IMR-90 (cell line): ENCODE data around the gene HDAC7. TPM values are rescaled to one million over a fixed set of nuclear protein-coding genes. Genes with fewer than 3 reads are reported as not detected.

Source experiments
- ATAC-seq: fragments of 200-7000 bp; cut with Tn5 transposase; 2 replicates; pipeline ENCODE4 v1.9.1; 2020; ENCODE audit warnings: low read depth, mild to moderate bottlenecking, moderate library complexity
- BruUV-seq: library from RNA; stranded (reverse); fragments of 400-500 nt; replicated peaks from 2 replicates; lab custom pipeline; 2021; lab: Mats Ljungman, UMichigan
- CTCF ChIA-PET: fragments of 300-600 bp; formaldehyde crosslinking; extraction: SDS; loops from one replicate; lab custom pipeline; 2021; ENCODE audit warnings: antibody characterized with exemption; lab: Yijun Ruan, JAX
- POLR2A ChIA-PET: fragments of 300-600 bp; sonication (Branson Sonifier 250); formaldehyde crosslinking; loops from one replicate; lab custom pipeline; 2022; ENCODE audit warnings: antibody characterized with exemption; ENCODE audit not compliant: unreplicated experiment; lab: Charles Lee
- DNase-seq: peaks from one replicate; pipeline ENCODE4 v3.0.0; 2013
- H2AFZ ChIP-seq: replicated peaks from 2 replicates; pipeline ENCODE3; 2013; ENCODE audit warnings: low read length, mild to moderate bottlenecking; ENCODE audit not compliant: poor library complexity
- H2AK5ac ChIP-seq: 2 replicates; pipeline ENCODE4 v1.6.1; 2013; ENCODE audit warnings: low read depth, low read length, inconsistent platforms
- H2AK9ac ChIP-seq: replicated peaks from 2 replicates; pipeline ENCODE3; 2013; ENCODE audit warnings: mild to moderate bottlenecking, low read depth, low read length, moderate library complexity; ENCODE audit not compliant: poor library complexity
- H2BK120ac ChIP-seq: 2 replicates; pipeline ENCODE4 v1.6.1; 2013; ENCODE audit warnings: low read depth, low read length, inconsistent platforms
- H2BK15ac ChIP-seq: 3 replicates; pipeline ENCODE4 v1.6.1; 2013; ENCODE audit warnings: low read depth, low read length, inconsistent platforms
- H2BK20ac ChIP-seq: 2 replicates; pipeline ENCODE4 v1.6.1; 2013; ENCODE audit warnings: low read depth, mild to moderate bottlenecking, inconsistent platforms, low read length, moderate library complexity
- H2BK5ac ChIP-seq: 2 replicates; pipeline ENCODE4 v1.6.1; 2013; ENCODE audit warnings: mild to moderate bottlenecking, low read depth, low read length, inconsistent platforms; ENCODE audit not compliant: poor library complexity, severe bottlenecking
- H3K14ac ChIP-seq: replicated peaks from 2 replicates; pipeline ENCODE4 v1.6.1; 2013; ENCODE audit warnings: low read depth, low read length, inconsistent platforms
- H3K18ac ChIP-seq: 2 replicates; pipeline ENCODE4 v1.6.1; 2013; ENCODE audit warnings: low read depth, low read length, control low read depth
- H3K23ac ChIP-seq: 2 replicates; pipeline ENCODE4 v1.6.1; 2013; ENCODE audit warnings: low read depth, low read length, inconsistent platforms
- H3K27ac ChIP-seq: 2 replicates; pipeline ENCODE4 v1.5.1; 2013; ENCODE audit warnings: mild to moderate bottlenecking, control low read depth, low read length; ENCODE audit not compliant: insufficient read depth
- H3K27me3 ChIP-seq: 2 replicates; pipeline ENCODE4 v1.6.1; 2013; ENCODE audit warnings: low read length; ENCODE audit not compliant: control insufficient read depth, insufficient read depth
- H3K36me3 ChIP-seq: 2 replicates; pipeline ENCODE4 v1.6.1; 2013; ENCODE audit warnings: low read length, mixed read lengths; ENCODE audit not compliant: control insufficient read depth, insufficient read depth
- H3K4ac ChIP-seq: 2 replicates; pipeline ENCODE4 v1.6.1; 2013; ENCODE audit warnings: low read depth, low read length, inconsistent platforms
- H3K4me1 ChIP-seq: 2 replicates; pipeline ENCODE4 v1.6.1; 2013; ENCODE audit warnings: low read length, mixed read lengths; ENCODE audit not compliant: control insufficient read depth, insufficient read depth
- H3K4me2 ChIP-seq: 2 replicates; pipeline ENCODE4 v1.6.1; 2013; ENCODE audit warnings: low read depth, mild to moderate bottlenecking, control low read depth, low read length, moderate library complexity
- H3K4me3 ChIP-seq: 2 replicates; pipeline ENCODE4 v1.5.1; 2013; ENCODE audit warnings: low read depth, mild to moderate bottlenecking, control low read depth, low read length, moderate library complexity; ENCODE audit not compliant: insufficient read depth
- H3K56ac ChIP-seq: 2 replicates; pipeline ENCODE4 v1.6.1; 2013; ENCODE audit warnings: low read length, inconsistent platforms; ENCODE audit not compliant: insufficient read depth; ENCODE audit errors: extremely low read depth
- H3K79me1 ChIP-seq, 2 experiments: 2 replicates each; pipeline ENCODE4 v1.6.1; 2013; ENCODE audit warnings: low read length in 2 of 2, inconsistent platforms in 1 of 2, low read depth in 1 of 2
- H3K9ac ChIP-seq: 2 replicates; pipeline ENCODE4 v1.6.1; 2013; ENCODE audit warnings: low read depth, low read length, control low read depth
- H3K9me1 ChIP-seq: 2 replicates; pipeline ENCODE4 v1.6.1; 2013; ENCODE audit warnings: low read length, inconsistent platforms; ENCODE audit not compliant: insufficient read depth
- H3K9me3 ChIP-seq: 2 replicates; pipeline ENCODE4 v1.6.1; 2013; ENCODE audit warnings: low read length; ENCODE audit not compliant: control insufficient read depth, insufficient read depth
- H4K20me1 ChIP-seq: 2 replicates; pipeline ENCODE4 v1.6.1; 2013; ENCODE audit warnings: low read length, inconsistent platforms; ENCODE audit not compliant: insufficient read depth
- H4K5ac ChIP-seq: 2 replicates; pipeline ENCODE4 v1.6.1; 2013; ENCODE audit warnings: mild to moderate bottlenecking, low read depth, low read length, control low read depth
- H4K8ac ChIP-seq, 2 experiments: 2 replicates each; pipeline ENCODE4 v1.6.1; 2013; ENCODE audit warnings: low read depth in 2 of 2, low read length in 2 of 2, control low read depth in 1 of 2, inconsistent platforms in 1 of 2
- H4K91ac ChIP-seq: 2 replicates; pipeline ENCODE4 v1.6.1; 2013; ENCODE audit warnings: low read depth, low read length, inconsistent platforms; ENCODE audit not compliant: insufficient read depth
- CEBPB ChIP-seq: IDR thresholded peaks from 2 replicates; pipeline ENCODE4 v1.6.1; 2012; ENCODE audit warnings: low read depth, low read length, improper control_type of control experiment
- CHD1 ChIP-seq: IDR thresholded peaks from 2 replicates; pipeline ENCODE4 v1.6.1; 2012; ENCODE audit warnings: low read depth, low read length, improper control_type of control experiment
- CTCF ChIP-seq: conservative IDR thresholded peaks from 2 replicates; pipeline ENCODE4 v1.5.1; 2012; ENCODE audit warnings: mild to moderate bottlenecking, low read depth, low read length, improper control_type of control experiment
- MAFK ChIP-seq: IDR thresholded peaks from 2 replicates; pipeline ENCODE4 v1.6.1; 2012; ENCODE audit warnings: low read depth, low read length, improper control_type of control experiment
- MAZ ChIP-seq: IDR thresholded peaks from 2 replicates; pipeline ENCODE4 v1.6.1; 2012; ENCODE audit warnings: low read depth, mild to moderate bottlenecking, low read length, improper control_type of control experiment, moderate library complexity, borderline replicate concordance
- MXI1 ChIP-seq: IDR thresholded peaks from 2 replicates; pipeline ENCODE4 v1.6.1; 2012; ENCODE audit warnings: low read depth, mild to moderate bottlenecking, low read length, moderate library complexity, borderline replicate concordance
- NFE2L2 ChIP-seq: fragments of 150-350 bp; IDR thresholded peaks from 2 replicates; pipeline ENCODE4 v1.6.1; 2016; ENCODE audit warnings: low read depth, mild to moderate bottlenecking, low read length
- RAD21 ChIP-seq: IDR thresholded peaks from 2 replicates; pipeline ENCODE4 v1.6.1; 2012; ENCODE audit warnings: low read length, improper control_type of control experiment
- RCOR1 ChIP-seq: IDR thresholded peaks from 2 replicates; pipeline ENCODE4 v1.6.1; 2012; ENCODE audit warnings: mild to moderate bottlenecking, low read length, improper control_type of control experiment; ENCODE audit not compliant: insufficient replicate concordance
- RFX5 ChIP-seq: IDR thresholded peaks from 2 replicates; pipeline ENCODE4 v1.8.0; 2012; ENCODE audit warnings: low read depth, mild to moderate bottlenecking, low read length, moderate library complexity
- SMC3 ChIP-seq: fragments of 150-350 bp; IDR thresholded peaks from 2 replicates; pipeline ENCODE4 v1.6.1; 2016; ENCODE audit warnings: low read depth, mild to moderate bottlenecking, antibody characterized with exemption, low read length, moderate library complexity
- USF2 ChIP-seq: fragments of 150-350 bp; IDR thresholded peaks from 2 replicates; pipeline ENCODE4 v1.6.1; 2017; ENCODE audit warnings: mild to moderate bottlenecking, antibody characterized with exemption, low read length, low read depth
- WGBS, 2 experiments: methylation state at CpG; one replicate each; pipeline versions ENCODE4 v1.1.5 to v1.1.7; 2013; ENCODE audit warnings: missing lambda C conversion rate in 2 of 2; ENCODE audit not compliant: insufficient read length in 1 of 2; ENCODE audit errors: extremely low coverage in 2 of 2; 5-methylcytosine and 5-hydroxymethylcytosine counted together
- dilution Hi-C: fragments of 300-500 bp; cut with HindIII; formaldehyde crosslinking; loops from one replicate; pipeline ENCODE4 v1.14.3; 2018; ENCODE audit warnings: low sequenced_read_pairs; ENCODE audit not compliant: unreplicated experiment
- in situ Hi-C: fragments of 300-500 bp; cut with MboI; formaldehyde crosslinking; loops from 3 replicates; pipeline ENCODE4 v1.14.3; 2019; ENCODE audit warnings: low sequenced_read_pairs, inconsistent platforms, mixed read lengths
- intact Hi-C: fragments of 100-400 bp; cut with micrococcal nuclease; formaldehyde crosslinking; loops from 2 replicates; pipeline ENCODE4 v1.10.0; 2022
- polyA plus RNA-seq, 3 experiments: library from polyadenylated mRNA; depleted of rRNA; stranded (reverse); fragments of >200 nt; gene quantifications; 2 replicates each; pipeline ENCODE4 v1.2.3, GENCODE V29; 2012; ENCODE audit warnings: low replicate concordance in 1 of 3
- total RNA-seq: library from RNA; depleted of rRNA; stranded (reverse); fragments of >200 nt; gene quantifications from 2 replicates; pipeline ENCODE4 v1.2.3, GENCODE V29; 2012

Gene HDAC7
- total and polyA plus RNA-seq, 2 of the 4 experiments (the other 2 are of a cell fraction), result 10.4 to 64.7 TPM

DNA sequence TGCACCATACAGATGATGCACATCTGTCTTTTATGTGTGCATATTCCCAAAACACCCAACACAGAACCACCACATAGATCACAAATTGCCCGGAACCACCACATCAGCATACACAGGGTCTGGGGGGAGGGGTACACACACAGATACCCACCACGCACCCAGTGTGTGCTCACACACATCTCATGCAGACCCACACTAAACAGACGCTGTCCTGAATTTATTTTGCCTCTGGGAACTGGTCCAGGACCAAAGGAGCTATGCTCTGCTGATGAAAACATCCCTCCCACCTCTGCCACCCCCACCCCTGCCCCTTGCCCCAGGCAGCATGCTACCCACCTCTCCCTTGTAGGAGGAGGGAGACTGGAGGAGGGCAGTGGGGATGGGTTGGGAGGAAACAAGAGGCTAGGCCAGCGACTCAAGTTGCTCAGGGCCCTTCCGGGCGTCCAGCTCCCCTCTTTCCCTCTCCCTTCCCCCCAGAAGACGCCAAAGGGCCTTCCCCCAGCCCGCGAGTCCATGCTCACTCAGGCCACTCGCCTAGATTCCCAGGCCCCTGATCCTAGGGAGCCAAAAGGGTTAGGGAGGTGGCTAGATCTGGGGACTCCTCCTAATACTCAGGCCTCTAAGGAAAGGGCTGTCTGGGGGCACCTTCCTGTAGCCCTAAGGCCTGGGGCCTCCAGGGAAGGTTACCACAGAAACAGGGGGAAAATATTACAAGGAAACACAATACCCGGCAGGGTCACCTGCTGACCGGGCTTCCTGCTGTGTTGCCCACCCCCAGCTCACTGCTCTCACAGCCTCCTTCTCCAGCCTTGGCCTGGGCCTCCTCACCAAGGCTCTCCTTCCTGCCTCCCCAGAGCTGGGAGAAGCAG is 3.1 kb downstream of the HDAC7 start:
- intact Hi-C loops (no loop called here), dilution Hi-C loops (no loop called here), in situ Hi-C loops (no loop called here)
- Histone ChIP-seq H3K4me2 (peak overlapping the region; percentile 84), H3K18ac (peak overlapping the region; percentile 53; the same call in 1 of the 2 replicates), H3K4me1 (peaks cover 55% of the 10 kb centered on the region), H4K5ac (peak overlapping the region; percentile 2; the same call in 1 of the 2 replicates), H2BK15ac (peak overlapping the region; percentile 63; the same call in 1 of the 3 replicates), H3K56ac (no peak overlapping the region), H3K79me1 (peaks cover 14 to 56% of the 10 kb centered on the region in 2 experiments; a peak in 3 of 4 replicates), H2BK120ac (peak overlapping the region; percentile 56), H2AK9ac (peak overlapping the region; percentile 84), H4K8ac (peak overlapping the region; percentile 28 to 45; a peak in 2 of 4 replicates), H3K23ac (peak overlapping the region; percentile 83), H3K27me3 (no peaks in the 10 kb centered on the region), H3K36me3 (peaks cover 5% of the 10 kb centered on the region; the same call in 1 of the 2 replicates), H3K9me3 (no peaks in the 10 kb centered on the region), H4K20me1 (peaks cover 70% of the 10 kb centered on the region), H2BK20ac (no peak overlapping the region), H2BK5ac (peak overlapping the region; percentile 79), H3K4ac (peak overlapping the region; percentile 87), H2AFZ (peak overlapping the region; percentile 47), H3K14ac (peak overlapping the region; percentile 48), H4K91ac (peak overlapping the region; percentile 62), H2AK5ac (peak overlapping the region; percentile 77), H3K9ac (peak overlapping the region; percentile 69), H3K4me3 (no peak overlapping the region), H3K27ac (peak overlapping the region; percentile 99), H3K9me1 (peaks cover 29% of the 10 kb centered on the region)
- ChIA-PET CTCF (interaction anchor here (0.9 to 1.6 kb wide), 4 partner anchors 9 to 22 kb away, joined by 4 to 6 read pairs (median 4); no protein-coding TSS in a partner anchor), POLR2A (interaction anchor here (1.7 kb wide), 1 partner anchor 9 kb away, joined by 4 read pairs; no protein-coding TSS in a partner anchor)
- DNase-seq (no peak), ATAC-seq (no peak)
- 10% methylated on average over 2 of the region's 12 CpGs; no CpG with 5 or more reads in 1 of the 2 experiments for WGBS, 2 experiments
- BruUV-seq, result no TSS peak
- TF ChIP-seq RFX5 (no peak), NFE2L2 (no peak), SMC3 (no peak), MAZ (no peak), CHD1 (no peak), RCOR1 (no peak), CEBPB (no peak), RAD21 (no peak), MXI1 (no peak), USF2 (no peak), MAFK (no peak), CTCF (no peak)
